ENCODE results near the gene CTAG1B. TPM values are rescaled to one million over a fixed set of nuclear protein-coding genes. Genes with fewer than 3 reads are reported as not detected.
A peak's percentile ranks its signal among the peaks of the same experiment; 100 is the strongest.
"Not testable (repeated sequence)": the region's sequence is repeated elsewhere in the genome, so short reads cannot be mapped to it uniquely, and the experiment has no call there.

Gene CTAG1B
- total and polyA plus RNA-seq, 2 donors (not counting 3 experiments of a cell fraction or from before 2014, with no cell fraction given): not detected

- Histone ChIP-seq H3K36me3 (ENCODE audit: control insufficient read depth in 2 of 2, extremely low read depth in 1 of 2, insufficient read depth in 2 of 2, low read length in 2 of 2) (no peaks in the 10 kb centered on the region), H4K20me1 (replicated peaks; ENCODE audit: control insufficient read depth, extremely low read depth, insufficient read depth, low read length) (no peaks in the 10 kb centered on the region), H3K9me3 (replicated peaks; ENCODE audit: control insufficient read depth, insufficient read depth, low read length) (no peaks in the 10 kb centered on the region), H2AFZ (ENCODE audit: low read depth, low read length) (no peak overlapping the region), H3K79me2 (ENCODE audit: control insufficient read depth, insufficient read depth, low read length) (no peaks in the 10 kb centered on the region), H3K27ac (ENCODE audit: insufficient read depth, low read depth, low read length) (no peak overlapping the region), H3K4me2 (ENCODE audit: insufficient read depth, low read length) (no peak overlapping the region), H3K9ac (replicated peaks; ENCODE audit: extremely low read depth, insufficient read depth, low read length) (no peak overlapping the region), H3K27me3 (ENCODE audit: control insufficient read depth in 2 of 2, insufficient read depth in 2 of 2, low read length in 2 of 2) (peaks cover 5 to 13% of the 10 kb centered on the region in 2 experiments), H3K4me3 (replicated peaks in 1 of 3; ENCODE audit: insufficient read depth in 1 of 3, low read depth in 1 of 3, low read length in 3 of 3) (no peak overlapping the region), H3K9me1 (replicated peaks; ENCODE audit: control insufficient read depth, extremely low read depth, insufficient read depth, low read length) (no peaks in the 10 kb centered on the region), H3K4me1 (ENCODE audit: control insufficient read depth, extremely low read depth, insufficient read depth, low read length) (no peaks in the 10 kb centered on the region)
- dilution Hi-C loops (cut with MboI; ENCODE audit: extremely low pct_ligation_motif_present, low sequenced_read_pairs): no loop called here
- TF ChIP-seq CTCF (IDR thresholded peaks at IDR 0.05; ENCODE audit: extremely low read depth in 1 of 2, insufficient read depth in 1 of 2, low read depth in 1 of 2, low read length in 2 of 2) (no peak), EZH2 (IDR thresholded peaks at IDR 0.05; ENCODE audit: borderline replicate concordance, low read depth, low read length, severe bottlenecking) (no peak), FOS (IDR thresholded peaks at IDR 0.05; ENCODE audit: borderline replicate concordance, insufficient read depth, low read length) (no peak), JUN (IDR thresholded peaks at IDR 0.05; ENCODE audit: borderline replicate concordance, insufficient read depth, insufficient read length, low read depth) (no peak), MAX (IDR thresholded peaks at IDR 0.05; ENCODE audit: insufficient read depth, insufficient read length) (no peak), MYC (IDR thresholded peaks at IDR 0.05; ENCODE audit: low read depth, low read length) (no peak), GATA2 (IDR thresholded peaks at IDR 0.05; ENCODE audit: insufficient read depth, insufficient read length, low read depth, low read length) (no peak)
- POLR2A ChIA-PET: no interaction called here
- CTCF ChIA-PET: no interaction called here
- no peak for DNase-seq (ENCODE audit: low read depth, low spot score)
- no TSS peak for BruUV-seq (replicated peaks)
- intact Hi-C loops (cut with micrococcal nuclease): no loop called here
- no peak for FAIRE-seq
Observed at GRCh38 chrX:154592505-154592904, 26.6 kb downstream of the CTAG1B start.

GRCh38 chrX:154590415-154590814, 28.7 kb downstream of the CTAG1B start:
- BruUV-seq (replicated peaks); intact Hi-C loops (cut with micrococcal nuclease); dilution Hi-C loops (cut with MboI; ENCODE audit: extremely low pct_ligation_motif_present, low sequenced_read_pairs); H3K9me1 ChIP-seq (replicated peaks; ENCODE audit: control insufficient read depth, extremely low read depth, insufficient read depth, low read length); POLR2A ChIA-PET; H4K20me1 ChIP-seq (replicated peaks; ENCODE audit: control insufficient read depth, extremely low read depth, insufficient read depth, low read length); H3K36me3 ChIP-seq (ENCODE audit: control insufficient read depth in 2 of 2, extremely low read depth in 1 of 2, insufficient read depth in 2 of 2, low read length in 2 of 2); H3K27ac ChIP-seq (ENCODE audit: insufficient read depth, low read depth, low read length); H2AFZ ChIP-seq (ENCODE audit: low read depth, low read length); CTCF ChIA-PET; H3K9ac ChIP-seq (replicated peaks; ENCODE audit: extremely low read depth, insufficient read depth, low read length); H3K4me1 ChIP-seq (ENCODE audit: control insufficient read depth, extremely low read depth, insufficient read depth, low read length); H3K4me2 ChIP-seq (ENCODE audit: insufficient read depth, low read length); H3K27me3 ChIP-seq (ENCODE audit: control insufficient read depth in 2 of 2, insufficient read depth in 2 of 2, low read length in 2 of 2); H3K9me3 ChIP-seq (replicated peaks; ENCODE audit: control insufficient read depth, insufficient read depth, low read length); H3K79me2 ChIP-seq (ENCODE audit: control insufficient read depth, insufficient read depth, low read length); DNase-seq (ENCODE audit: low read depth, low spot score); H3K4me3 ChIP-seq (replicated peaks in 1 of 3; ENCODE audit: insufficient read depth in 1 of 3, low read depth in 1 of 3, low read length in 3 of 3): not testable (repeated sequence)
- FAIRE-seq: peak; percentile 93

- H3K9me1 ChIP-seq (replicated peaks; ENCODE audit: control insufficient read depth, extremely low read depth, insufficient read depth, low read length); H3K79me2 ChIP-seq (ENCODE audit: control insufficient read depth, insufficient read depth, low read length); POLR2A ChIA-PET; dilution Hi-C loops (cut with MboI; ENCODE audit: extremely low pct_ligation_motif_present, low sequenced_read_pairs); H4K20me1 ChIP-seq (replicated peaks; ENCODE audit: control insufficient read depth, extremely low read depth, insufficient read depth, low read length); BruUV-seq (replicated peaks); intact Hi-C loops (cut with micrococcal nuclease); H3K27me3 ChIP-seq (ENCODE audit: control insufficient read depth in 2 of 2, insufficient read depth in 2 of 2, low read length in 2 of 2); H2AFZ ChIP-seq (ENCODE audit: low read depth, low read length); H3K27ac ChIP-seq (ENCODE audit: insufficient read depth, low read depth, low read length); CTCF ChIA-PET; H3K4me1 ChIP-seq (ENCODE audit: control insufficient read depth, extremely low read depth, insufficient read depth, low read length); H3K4me2 ChIP-seq (ENCODE audit: insufficient read depth, low read length); FAIRE-seq; H3K9ac ChIP-seq (replicated peaks; ENCODE audit: extremely low read depth, insufficient read depth, low read length); H3K4me3 ChIP-seq (replicated peaks in 1 of 3; ENCODE audit: insufficient read depth in 1 of 3, low read depth in 1 of 3, low read length in 3 of 3); H3K9me3 ChIP-seq (replicated peaks; ENCODE audit: control insufficient read depth, insufficient read depth, low read length); H3K36me3 ChIP-seq (ENCODE audit: control insufficient read depth in 2 of 2, extremely low read depth in 1 of 2, insufficient read depth in 2 of 2, low read length in 2 of 2); DNase-seq (ENCODE audit: low read depth, low spot score): not testable (repeated sequence)
Observed at GRCh38 chrX:154584585-154585183, 34.4 kb downstream of the CTAG1B start, which contains the start of gene CTAG1A. Gene CTAG1A (plus strand): TSS chrX:154585133. CDS start chrX:154585207, 74 bp downstream.
